Neural cell (in vitro differentiated cells): ENCODE data around the gene CDC5L. TPM values are rescaled to one million over a fixed set of nuclear protein-coding genes. Genes with fewer than 3 reads are reported as not detected.

ENCODE experiments used
- H2AFZ ChIP-seq: fragments of 200-600, 300-800 bp; sonication (generic), shearing (Covaris generic); 2 replicates; pipeline ENCODE4 v1.6.0; 2014; ENCODE audit warnings: low read depth, mild to moderate bottlenecking, antibody characterized with exemption, low read length, moderate library complexity
- H3F3A ChIP-seq: fragments of 200-600 bp; shearing (Covaris generic); 2 replicates; pipeline ENCODE4 v1.6.1; 2016; ENCODE audit warnings: mild to moderate bottlenecking, moderate library complexity, mixed read lengths, antibody characterized with exemption, low read length; ENCODE audit not compliant: insufficient read depth, poor library complexity, severe bottlenecking
- H3K27ac ChIP-seq: fragments of 200-600, 300-800 bp; sonication (generic), shearing (Covaris generic); 2 replicates; pipeline ENCODE4 v1.5.1; 2014; ENCODE audit warnings: mild to moderate bottlenecking, low read length, moderate library complexity
- H3K27me3 ChIP-seq: fragments of 300-800, 200-600 bp; sonication (generic), shearing (Covaris generic); 2 replicates; pipeline ENCODE4 v1.6.0; 2014; ENCODE audit warnings: mild to moderate bottlenecking, low read depth, low read length, moderate library complexity; ENCODE audit not compliant: insufficient read depth
- H3K36me3 ChIP-seq: fragments of 300-800, 200-600 bp; sonication (generic), shearing (Covaris generic); 2 replicates; pipeline ENCODE4 v1.5.1; 2014; ENCODE audit warnings: mild to moderate bottlenecking, antibody characterized with exemption, low read length, moderate library complexity; ENCODE audit not compliant: insufficient read depth
- H3K4me2 ChIP-seq: fragments of 300-800, 200-600 bp; sonication (generic), shearing (Covaris generic); 2 replicates; pipeline ENCODE4 v1.6.0; 2014; ENCODE audit warnings: mild to moderate bottlenecking, low read length
- H3K4me3 ChIP-seq: fragments of 300-800, 200-600 bp; sonication (generic), shearing (Covaris generic); 2 replicates; pipeline ENCODE4 v1.5.1; 2014; ENCODE audit warnings: mild to moderate bottlenecking, low read length, moderate library complexity
- H3K79me2 ChIP-seq: fragments of 200-600 bp; shearing (Covaris generic); replicated peaks from 2 replicates; pipeline ENCODE4 v1.6.0; 2014; ENCODE audit warnings: mild to moderate bottlenecking, low read length, moderate library complexity; ENCODE audit not compliant: insufficient read depth
- H3K9ac ChIP-seq: fragments of 300-800, 200-600 bp; sonication (generic), shearing (Covaris generic); 2 replicates; pipeline ENCODE4 v1.6.1; 2016; ENCODE audit warnings: mild to moderate bottlenecking, low read length, mixed read lengths
- H3K9me2 ChIP-seq: fragments of 200-600 bp; shearing (Covaris generic); 2 replicates; pipeline ENCODE4 v1.6.1; 2016; ENCODE audit warnings: mild to moderate bottlenecking, low read length, mixed read lengths; ENCODE audit not compliant: insufficient read depth
- H3K9me3 ChIP-seq: fragments of 200-600, 300-800 bp; sonication (generic), shearing (Covaris generic); 2 replicates; pipeline ENCODE4 v1.6.1; 2016; ENCODE audit warnings: mild to moderate bottlenecking, mixed run types, low read length, moderate library complexity, mixed read lengths
- H4K20me1 ChIP-seq: fragments of 200-600 bp; shearing (Covaris generic); 2 replicates; pipeline ENCODE4 v1.6.1; 2016; ENCODE audit warnings: mild to moderate bottlenecking, mixed run types; ENCODE audit not compliant: insufficient read depth
- CTCF ChIP-seq: fragments of 450-650 bp; IDR thresholded peaks from 2 replicates; pipeline ENCODE4 v1.5.1; 2014; ENCODE audit warnings: antibody characterized with exemption, mild to moderate bottlenecking, moderate library complexity; ENCODE audit not compliant: poor library complexity, severe bottlenecking
- EP300 ChIP-seq: fragments of 450-650 bp; conservative IDR thresholded peaks from 2 replicates; pipeline ENCODE4 v1.6.1; 2014; ENCODE audit warnings: antibody characterized with exemption, mild to moderate bottlenecking, moderate library complexity; ENCODE audit not compliant: poor library complexity, severe bottlenecking
- EZH2 ChIP-seq: fragments of 200-600, 300-800 bp; shearing (Covaris generic), sonication (generic); IDR thresholded peaks from 2 replicates; pipeline ENCODE4 v1.6.1; 2014; ENCODE audit warnings: antibody characterized with exemption, low read length, borderline replicate concordance, mild to moderate bottlenecking; ENCODE audit not compliant: insufficient read depth, poor library complexity, severe bottlenecking
- MXI1 ChIP-seq: fragments of 450-650 bp; conservative IDR thresholded peaks from 2 replicates; pipeline ENCODE4 v1.6.1; 2014; ENCODE audit warnings: antibody characterized with exemption, mild to moderate bottlenecking; ENCODE audit not compliant: poor library complexity, severe bottlenecking
- POLR2AphosphoS5 ChIP-seq: IDR thresholded peaks from 2 replicates; pipeline ENCODE4 v1.6.1; 2012
- RAD21 ChIP-seq: fragments of 450-650 bp; conservative IDR thresholded peaks from 2 replicates; pipeline ENCODE4 v1.6.1; 2014; ENCODE audit warnings: antibody characterized with exemption, mild to moderate bottlenecking, moderate library complexity
- REST ChIP-seq: IDR thresholded peaks from 2 replicates; pipeline ENCODE4 v1.6.1; 2012; ENCODE audit warnings: borderline replicate concordance
- SMC3 ChIP-seq: fragments of 450-650 bp; conservative IDR thresholded peaks from 2 replicates; pipeline ENCODE4 v1.6.1; 2014; ENCODE audit warnings: antibody characterized with exemption, mild to moderate bottlenecking, moderate library complexity; ENCODE audit not compliant: poor library complexity
- TAF1 ChIP-seq: IDR thresholded peaks from 2 replicates; pipeline ENCODE4 v1.6.1; 2012; ENCODE audit warnings: low read depth
- polyA plus RNA-seq: library from polyadenylated mRNA; depleted of rRNA; stranded (reverse); fragments of >200 nt; gene quantifications from 2 replicates; pipeline ENCODE4 v1.2.3, GENCODE V29; 2014

Gene CDC5L
- polyA plus RNA-seq, 1 donor from 2014 or later, result 28.9 TPM

GRCh38 chr6:44400572-44400971, 13.1 kb downstream of the CDC5L start:
- Histone ChIP-seq H3K27ac (no peak overlapping the region), H3K4me2 (no peak overlapping the region), H3K4me3 (no peak overlapping the region), H3K9me2 (no peaks in the 10 kb centered on the region), H2AFZ (no peak overlapping the region), H3K27me3 (no peaks in the 10 kb centered on the region), H3K9ac (no peak overlapping the region), H3K79me2 (peaks cover 5% of the 10 kb centered on the region), H3K36me3 (peaks cover 20% of the 10 kb centered on the region), H3K9me3 (no peaks in the 10 kb centered on the region), H3F3A (no peaks in the 10 kb centered on the region), H4K20me1 (no peaks in the 10 kb centered on the region)
- TF ChIP-seq EP300 (no peak), TAF1 (no peak), SMC3 (no peak), POLR2AphosphoS5 (no peak), EZH2 (no peak), CTCF (no peak), RAD21 (no peak), MXI1 (no peak), REST (no peak)

- Histone ChIP-seq H3K9me3 (no peaks in the 10 kb centered on the region), H3K27ac (no peak overlapping the region), H3K27me3 (no peaks in the 10 kb centered on the region), H3F3A (no peaks in the 10 kb centered on the region), H3K36me3 (peaks cover 15% of the 10 kb centered on the region), H3K79me2 (peaks cover 5% of the 10 kb centered on the region), H4K20me1 (no peaks in the 10 kb centered on the region), H3K4me3 (no peak overlapping the region), H3K9ac (no peak overlapping the region), H3K4me2 (no peak overlapping the region), H2AFZ (no peak overlapping the region), H3K9me2 (no peaks in the 10 kb centered on the region)
- no peak for TF ChIP-seq SMC3
- no peak for TF ChIP-seq RAD21
- TF ChIP-seq EP300, result no peak
- TF ChIP-seq EZH2, result no peak
- no peak for TF ChIP-seq TAF1
- TF ChIP-seq POLR2AphosphoS5, result no peak
Observed at GRCh38 chr6:44401138-44401537, 13.6 kb downstream of the CDC5L start.
